C4-2B (cell line): Measurements from ENCODE around the gene GLT1D1.

ENCODE experiments used
- ZFX ChIP-seq: fragments of 450-650 bp; IDR thresholded peaks from 2 replicates; pipeline ENCODE4 v1.6.1; 2017
- TF ChIP-seq, protein P1 (sequence below): fragments of 450-650 bp; conservative IDR thresholded peaks from 2 replicates; pipeline ENCODE4 v1.5.1; 2017; ENCODE audit warnings: mild to moderate bottlenecking

GRCh38 chr12:128995619-128996018 lies 142.3 kb downstream of the GLT1D1 start:
- TF ChIP-seq, protein P1, sequence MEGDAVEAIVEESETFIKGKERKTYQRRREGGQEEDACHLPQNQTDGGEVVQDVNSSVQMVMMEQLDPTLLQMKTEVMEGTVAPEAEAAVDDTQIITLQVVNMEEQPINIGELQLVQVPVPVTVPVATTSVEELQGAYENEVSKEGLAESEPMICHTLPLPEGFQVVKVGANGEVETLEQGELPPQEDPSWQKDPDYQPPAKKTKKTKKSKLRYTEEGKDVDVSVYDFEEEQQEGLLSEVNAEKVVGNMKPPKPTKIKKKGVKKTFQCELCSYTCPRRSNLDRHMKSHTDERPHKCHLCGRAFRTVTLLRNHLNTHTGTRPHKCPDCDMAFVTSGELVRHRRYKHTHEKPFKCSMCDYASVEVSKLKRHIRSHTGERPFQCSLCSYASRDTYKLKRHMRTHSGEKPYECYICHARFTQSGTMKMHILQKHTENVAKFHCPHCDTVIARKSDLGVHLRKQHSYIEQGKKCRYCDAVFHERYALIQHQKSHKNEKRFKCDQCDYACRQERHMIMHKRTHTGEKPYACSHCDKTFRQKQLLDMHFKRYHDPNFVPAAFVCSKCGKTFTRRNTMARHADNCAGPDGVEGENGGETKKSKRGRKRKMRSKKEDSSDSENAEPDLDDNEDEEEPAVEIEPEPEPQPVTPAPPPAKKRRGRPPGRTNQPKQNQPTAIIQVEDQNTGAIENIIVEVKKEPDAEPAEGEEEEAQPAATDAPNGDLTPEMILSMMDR = no peak
- TF ChIP-seq ZFX = no peak
